ENCODE measurements around the gene ALPK3.

- TF ChIP-seq, protein P1, sequence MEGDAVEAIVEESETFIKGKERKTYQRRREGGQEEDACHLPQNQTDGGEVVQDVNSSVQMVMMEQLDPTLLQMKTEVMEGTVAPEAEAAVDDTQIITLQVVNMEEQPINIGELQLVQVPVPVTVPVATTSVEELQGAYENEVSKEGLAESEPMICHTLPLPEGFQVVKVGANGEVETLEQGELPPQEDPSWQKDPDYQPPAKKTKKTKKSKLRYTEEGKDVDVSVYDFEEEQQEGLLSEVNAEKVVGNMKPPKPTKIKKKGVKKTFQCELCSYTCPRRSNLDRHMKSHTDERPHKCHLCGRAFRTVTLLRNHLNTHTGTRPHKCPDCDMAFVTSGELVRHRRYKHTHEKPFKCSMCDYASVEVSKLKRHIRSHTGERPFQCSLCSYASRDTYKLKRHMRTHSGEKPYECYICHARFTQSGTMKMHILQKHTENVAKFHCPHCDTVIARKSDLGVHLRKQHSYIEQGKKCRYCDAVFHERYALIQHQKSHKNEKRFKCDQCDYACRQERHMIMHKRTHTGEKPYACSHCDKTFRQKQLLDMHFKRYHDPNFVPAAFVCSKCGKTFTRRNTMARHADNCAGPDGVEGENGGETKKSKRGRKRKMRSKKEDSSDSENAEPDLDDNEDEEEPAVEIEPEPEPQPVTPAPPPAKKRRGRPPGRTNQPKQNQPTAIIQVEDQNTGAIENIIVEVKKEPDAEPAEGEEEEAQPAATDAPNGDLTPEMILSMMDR (IDR thresholded peaks at IDR 0.05; ENCODE audit: extremely low read depth in 1 of 2, insufficient read depth in 1 of 2, low read depth in 1 of 2, low read length in 2 of 2) = no peak
- TF ChIP-seq POLR2A (IDR thresholded peaks at IDR 0.05; ENCODE audit: low read depth, low read length) (no peak), JUN (IDR thresholded peaks at IDR 0.05; ENCODE audit: borderline replicate concordance, insufficient read depth, insufficient read length, low read depth) (no peak), MYC (IDR thresholded peaks at IDR 0.05; ENCODE audit: low read depth, low read length) (no peak), POLR2AphosphoS5 (IDR thresholded peaks at IDR 0.05; ENCODE audit: insufficient read depth, low read depth, low read length) (no peak), EZH2 (IDR thresholded peaks at IDR 0.05; ENCODE audit: borderline replicate concordance, low read depth, low read length, severe bottlenecking) (no peak), FOS (IDR thresholded peaks at IDR 0.05; ENCODE audit: borderline replicate concordance, insufficient read depth, low read length) (no peak)
- TF ChIP-seq, protein P2, sequence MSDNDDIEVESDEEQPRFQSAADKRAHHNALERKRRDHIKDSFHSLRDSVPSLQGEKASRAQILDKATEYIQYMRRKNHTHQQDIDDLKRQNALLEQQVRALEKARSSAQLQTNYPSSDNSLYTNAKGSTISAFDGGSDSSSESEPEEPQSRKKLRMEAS (IDR thresholded peaks at IDR 0.05; ENCODE audit: insufficient read depth, insufficient read length) = no peak
Measured at GRCh38 chr15:84775867-84776449, 41.2 kb upstream of the ALPK3 start.

All from endothelial cell of umbilical vein (primary cell).